ENCODE results near the gene KIFAP3. TPM values are rescaled to one million over a fixed set of nuclear protein-coding genes. Genes with fewer than 3 reads are reported as not detected.

Gene KIFAP3
- total and polyA plus RNA-seq, 2 of the 8 experiments (the other 6 are each of a cell fraction or from before 2014, with no cell fraction given): 1.3 to 3.2 TPM

DNA sequence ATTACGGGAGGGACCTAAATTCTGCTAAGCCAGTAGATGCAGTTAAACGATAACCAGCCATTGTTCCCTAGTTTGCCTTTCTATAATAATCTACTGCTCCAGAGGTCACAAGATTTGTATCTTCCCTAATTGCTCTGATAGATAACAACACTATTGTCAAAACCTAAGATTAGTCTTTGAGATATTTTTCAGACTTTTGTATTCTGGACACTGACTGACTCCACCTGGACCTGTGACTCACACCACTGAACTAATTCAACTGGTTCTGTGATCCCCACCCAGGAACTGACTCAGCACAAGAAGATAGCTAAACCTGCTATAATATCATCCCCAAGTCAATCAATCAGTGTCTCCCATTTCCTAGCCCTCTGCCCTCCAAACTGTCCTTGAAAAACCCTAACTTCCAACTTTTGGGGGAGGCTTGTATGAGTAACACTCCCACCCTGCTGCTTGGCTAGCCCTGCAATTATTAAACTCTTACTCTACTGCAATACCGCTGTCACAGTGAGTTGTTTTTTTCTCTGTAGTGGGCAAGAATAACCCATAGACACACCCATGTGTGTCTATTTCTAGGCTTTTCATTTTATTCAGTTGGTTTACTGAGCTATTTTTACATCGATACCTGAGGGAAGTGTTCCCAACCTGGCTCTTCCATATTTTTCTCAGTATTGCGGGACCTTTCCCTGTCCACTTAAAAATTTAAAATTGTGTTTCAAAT is 11.2 kb downstream of the KIFAP3 start:
- CTCF ChIA-PET (ENCODE audit: partially characterized antibody): no interaction called here
- Histone ChIP-seq H4K91ac (replicated peaks; ENCODE audit: insufficient read length, low read length) (no peak overlapping the region), H2BK120ac (replicated peaks; ENCODE audit: low read depth, low read length) (no peak overlapping the region), H3K23me2 (ENCODE audit: low read depth, low read length) (no peaks in the 10 kb centered on the region), H3K36me3 (ENCODE audit: control insufficient read depth in 2 of 4, insufficient read depth in 4 of 4, low read length in 3 of 4) (no peaks in the 10 kb centered on the region), H3K4me2 (ENCODE audit: insufficient read depth in 1 of 2, low read depth in 2 of 2, low read length in 2 of 2) (no peak overlapping the region), H3K9me3 (ENCODE audit: insufficient read depth in 2 of 2, low read depth in 1 of 2, low read length in 1 of 2) (no peaks in the 10 kb centered on the region), H3K56ac (replicated peaks; ENCODE audit: insufficient read length, low read depth, low read length) (no peak overlapping the region), H3K79me1 (ENCODE audit: low read depth, low read length) (no peaks in the 10 kb centered on the region), H3K18ac (ENCODE audit: extremely low read depth, low read length) (no peak overlapping the region), H2BK12ac (ENCODE audit: low read depth, low read length) (no peak overlapping the region), H2BK20ac (ENCODE audit: low read length) (no peak overlapping the region), H4K8ac (ENCODE audit: extremely low read depth, insufficient read depth, low read length) (no peak overlapping the region), H2AK5ac (ENCODE audit: low read depth, low read length) (no peak overlapping the region), H4K20me1 (replicated peaks in 1 of 2; ENCODE audit: control insufficient read depth in 1 of 2, insufficient read depth in 2 of 2, low read length in 2 of 2) (no peaks in the 10 kb centered on the region), H3K23ac (ENCODE audit: insufficient read length) (no peak overlapping the region), H3K27me3 (replicated peaks in 1 of 4; ENCODE audit: control insufficient read depth in 3 of 4, extremely low read depth in 1 of 4, insufficient read depth in 3 of 4, low read length in 3 of 4) (no peaks in the 10 kb centered on the region), H2BK15ac (ENCODE audit: low read length) (no peak overlapping the region), H3K4me1 (replicated peaks in 1 of 4; ENCODE audit: control insufficient read depth in 3 of 4, insufficient read depth in 4 of 4, low read length in 3 of 4) (no peaks in the 10 kb centered on the region), H4K5ac (ENCODE audit: insufficient read length, low read depth, low read length) (no peak overlapping the region), H3K4me3 (ENCODE audit: extremely low read depth in 1 of 4, insufficient read depth in 2 of 4, low read depth in 3 of 4, low read length in 4 of 4) (no peak overlapping the region), H3K79me2 (ENCODE audit: control insufficient read depth in 1 of 2, insufficient read depth in 2 of 2, low read length in 2 of 2) (no peaks in the 10 kb centered on the region), H3K27ac (ENCODE audit: low read depth, low read length) (no peak overlapping the region), H3K9ac (replicated peaks in 1 of 4; ENCODE audit: extremely low read depth in 1 of 4, low read depth in 3 of 4, low read length in 3 of 4) (no peak overlapping the region), H2BK5ac (ENCODE audit: low read depth, low read length) (no peak overlapping the region), H3K14ac (ENCODE audit: insufficient read length) (no peak overlapping the region), H2AFZ (ENCODE audit: low read length) (no peak overlapping the region), H3K4ac (replicated peaks; ENCODE audit: insufficient read length, low read depth, low read length) (no peak overlapping the region)
- 74% methylated on average over 5 of the region's 5 CpGs; no CpG with 5 or more reads in 1 of the 2 experiments for WGBS, 2 experiments (ENCODE audit: extremely low coverage in 1 of 2, insufficient coverage in 1 of 2, insufficient read length in 1 of 2, insufficient replicate concordance in 2 of 2, low coverage in 1 of 2, low lambda C conversion rate in 2 of 2, missing lambda C conversion rate in 1 of 2)
- DNase-seq (ENCODE audit: low read depth in 1 of 2, low spot score in 2 of 2): no peak
- POLR2A ChIA-PET (ENCODE audit: partially characterized antibody): no interaction called here
- TF ChIP-seq RNF2 (IDR thresholded peaks at IDR 0.05; ENCODE audit: borderline replicate concordance, low read depth, low read length, missing control alignments, poor library complexity, severe bottlenecking): no peak
- no peak for TF ChIP-seq CBX5 (IDR thresholded peaks at IDR 0.05; ENCODE audit: low read depth, low read length)
- no peak for TF ChIP-seq JUN (IDR thresholded peaks at IDR 0.05; ENCODE audit: low read depth, low read length)
- no peak for TF ChIP-seq KDM5A (IDR thresholded peaks at IDR 0.05; ENCODE audit: low read length)
- FAIRE-seq: no peak

Measured in H1 (cell line).